Suprapubic skin (tissue), 4 donors: ENCODE measurements around the gene SNAPC2.

Experiments
- CTCF ChIP-seq, 2 donors: fragments of 200-600 bp in 1 of 2; fragments of 450-650 bp in 1 of 2; sonication (generic) in 1 of 2; IDR thresholded peaks; one replicate each; pipeline ENCODE4 v1.5.1; 2016 to 2019; ENCODE audit warnings: antibody characterized with exemption in 2 of 2, mild to moderate bottlenecking in 1 of 2, moderate library complexity in 1 of 2
- POLR2A ChIP-seq, 2 donors: fragments of 450-650 bp; IDR thresholded peaks; one replicate each; pipeline ENCODE4 v1.6.1; 2017; ENCODE audit warnings: antibody characterized with exemption in 2 of 2, mild to moderate bottlenecking in 2 of 2, moderate library complexity in 2 of 2
- POLR2AphosphoS5 ChIP-seq, 3 donors: sonication (generic); formaldehyde crosslinking; IDR thresholded peaks; one replicate each; pipeline ENCODE4 v1.6.1; 2017; ENCODE audit warnings: antibody characterized with exemption in 3 of 3

- TF ChIP-seq POLR2A (IDR thresholded peaks at IDR 0.05) = no peak
- TF ChIP-seq POLR2AphosphoS5 (IDR thresholded peaks at IDR 0.05) = no peak
- no peak for TF ChIP-seq CTCF (IDR thresholded peaks at IDR 0.05)
Measured at GRCh38 chr19:7912697-7913564, 7.2 kb upstream of the SNAPC2 start.
